GM23248 (cell line): ENCODE data around the gene RTN4R. TPM values are rescaled to one million over a fixed set of nuclear protein-coding genes. Genes with fewer than 3 reads are reported as not detected.
"Not testable (repeated sequence)": the region's sequence is repeated elsewhere in the genome, so short reads cannot be mapped to it uniquely, and the experiment has no call there.

Source experiments
- DNase-seq: peaks from one replicate; pipeline ENCODE4 v3.0.0-alpha.2; 2015
- H2AFZ ChIP-seq: fragments of 200-600 bp; sonication (generic); 2 replicates; pipeline ENCODE4 v1.6.1; 2016; ENCODE audit warnings: antibody characterized with exemption
- H3F3A ChIP-seq: fragments of 200-600 bp; sonication (generic); 2 replicates; pipeline ENCODE4 v1.6.1; 2016; ENCODE audit warnings: mild to moderate bottlenecking, antibody characterized with exemption, mixed run types; ENCODE audit not compliant: insufficient read depth
- H3K27ac ChIP-seq: fragments of 200-600 bp; sonication (generic); 2 replicates; pipeline ENCODE4 v1.5.1; 2016; ENCODE audit warnings: mild to moderate bottlenecking
- H3K27me3 ChIP-seq: fragments of 200-600 bp; sonication (generic); replicated peaks from 2 replicates; pipeline ENCODE4 v1.6.1; 2016; ENCODE audit warnings: mild to moderate bottlenecking; ENCODE audit not compliant: insufficient read depth
- H3K36me3 ChIP-seq: fragments of 200-600 bp; sonication (generic); 2 replicates; pipeline ENCODE4 v1.6.1; 2016; ENCODE audit warnings: low read depth, mild to moderate bottlenecking
- H3K4me1 ChIP-seq: fragments of 200-600 bp; sonication (generic); 2 replicates; pipeline ENCODE4 v1.6.1; 2016; ENCODE audit warnings: mild to moderate bottlenecking; ENCODE audit not compliant: insufficient read depth
- H3K4me2 ChIP-seq: fragments of 200-600 bp; sonication (generic); one replicate; pipeline ENCODE4 v1.6.1; 2016; ENCODE audit warnings: mild to moderate bottlenecking; ENCODE audit not compliant: unreplicated experiment
- H3K4me3 ChIP-seq: fragments of 200-600 bp; sonication (generic); 2 replicates; pipeline ENCODE4 v1.5.1; 2016; ENCODE audit warnings: mild to moderate bottlenecking
- H3K79me2 ChIP-seq: fragments of 200-600 bp; sonication (generic); 2 replicates; pipeline ENCODE4 v1.6.1; 2016; ENCODE audit warnings: mild to moderate bottlenecking; ENCODE audit not compliant: insufficient read depth
- H3K9ac ChIP-seq: fragments of 200-600 bp; sonication (generic); 2 replicates; pipeline ENCODE4 v1.6.1; 2016; ENCODE audit warnings: mild to moderate bottlenecking
- H3K9me2 ChIP-seq: fragments of 200-600 bp; sonication (generic); 2 replicates; pipeline ENCODE4 v1.6.1; 2016; ENCODE audit warnings: mixed run types, mild to moderate bottlenecking, moderate library complexity; ENCODE audit not compliant: insufficient read depth
- H3K9me3 ChIP-seq: fragments of 200-600 bp; sonication (generic); one replicate; pipeline ENCODE4 v1.6.1; 2017; ENCODE audit warnings: low read depth
- H4K20me1 ChIP-seq: fragments of 200-600 bp; sonication (generic); 2 replicates; pipeline ENCODE4 v1.6.0; 2016; ENCODE audit not compliant: insufficient read depth
- EZH2 ChIP-seq: fragments of 200-600 bp; sonication (generic); IDR thresholded peaks from 2 replicates; pipeline ENCODE4 v1.6.1; 2018; ENCODE audit warnings: antibody characterized with exemption, mild to moderate bottlenecking; ENCODE audit not compliant: insufficient read depth, poor library complexity, severe bottlenecking
- EZH2phosphoT487 ChIP-seq: fragments of 200-600 bp; sonication (generic); IDR thresholded peaks from 2 replicates; pipeline ENCODE4 v1.6.1; 2018; ENCODE audit warnings: antibody characterized with exemption, moderate library complexity, mild to moderate bottlenecking, low read depth; ENCODE audit not compliant: insufficient read depth
- WGBS, 2 experiments: methylation state at CpG; one replicate each; pipeline ENCODE4 v1.1.6; 2015 to 2017; ENCODE audit warnings: low lambda C conversion rate in 2 of 2, low coverage in 1 of 2; ENCODE audit errors: missing lambda C conversion rate in 2 of 2; 5-methylcytosine and 5-hydroxymethylcytosine counted together
- in situ Hi-C: fragments of 300-500 bp; cut with MboI; formaldehyde crosslinking; loops from 2 replicates; pipeline ENCODE4 v1.15.0; 2020
- polyA plus RNA-seq: library from polyadenylated mRNA; unstranded; fragments of >200 nt; fragmentation: Nextera tagmentation; extraction: Ambion mirVana; gene quantifications from 2 replicates; pipeline ENCODE4 v1.2.1, GENCODE V29; 2016
- total RNA-seq: library from RNA; depleted of rRNA; stranded (reverse); fragments of >200 nt; shearing (Covaris generic); gene quantifications from 2 replicates; pipeline ENCODE4 v1.2.3, GENCODE V29; 2014

Gene RTN4R
- total and polyA plus RNA-seq, 2 experiments from 2014 or later, result 0.25 TPM; not detected in 1

DNA sequence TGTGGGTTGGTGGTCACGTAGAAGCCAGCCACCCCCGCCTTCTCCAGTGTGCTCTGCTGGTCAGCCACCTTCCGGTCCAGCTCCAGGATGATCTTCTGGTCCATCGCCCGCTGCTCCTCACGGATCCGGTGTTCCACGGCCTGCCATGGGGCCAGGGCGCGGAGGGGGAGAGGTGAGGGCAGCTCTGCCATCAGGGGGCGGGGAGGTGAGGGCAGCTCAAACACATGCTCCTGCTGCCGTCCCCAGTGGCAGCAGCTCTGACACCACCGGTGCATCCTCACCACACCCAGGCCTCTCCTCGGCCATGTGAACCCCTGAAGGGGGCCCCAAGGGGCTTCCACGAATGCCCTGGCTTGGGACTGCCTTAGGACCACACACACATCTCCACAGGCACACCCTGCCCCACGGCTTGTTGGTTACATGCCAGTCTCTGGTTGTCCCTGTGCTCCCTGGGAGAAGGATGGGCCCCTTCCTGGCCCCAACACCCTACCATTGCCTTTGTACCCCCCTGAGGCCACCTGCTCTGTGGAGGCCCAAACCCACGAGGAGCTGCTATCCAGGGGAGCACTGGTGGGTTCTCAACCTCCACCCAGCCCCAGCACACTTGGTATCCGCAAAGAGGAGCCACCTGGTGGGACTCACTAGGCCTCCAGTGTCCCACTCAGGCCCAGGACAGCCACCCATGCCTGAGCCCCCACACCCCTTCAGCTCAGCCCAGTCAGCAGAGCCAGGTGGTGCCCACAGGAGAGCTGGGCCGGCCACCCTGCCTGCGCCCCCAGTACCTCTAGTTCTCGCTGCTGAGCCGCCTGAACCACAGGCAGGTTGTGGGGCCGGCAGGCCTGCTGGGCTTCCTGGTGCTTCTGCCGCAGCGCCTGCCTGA lies 47.5 kb upstream of the RTN4R start:
- TF ChIP-seq EZH2phosphoT487 (no peak), EZH2 (no peak)
- WGBS, 2 experiments, result 88 to 89% methylated on average over 24 to 25 of the region's 25 CpGs
- Histone ChIP-seq H3K36me3 (no peaks in the 10 kb centered on the region), H3K27me3 (no peaks in the 10 kb centered on the region), H3K4me2 (no peak overlapping the region), H3K4me1 (peaks cover 19% of the 10 kb centered on the region), H3K27ac (no peak overlapping the region), H3K4me3 (no peak overlapping the region), H3K79me2 (peaks cover 34% of the 10 kb centered on the region), H2AFZ (no peak overlapping the region), H3K9me3 (no peaks in the 10 kb centered on the region), H4K20me1 (no peaks in the 10 kb centered on the region), H3K9me2 (no peaks in the 10 kb centered on the region), H3F3A (no peaks in the 10 kb centered on the region; the same call in 1 of the 2 replicates), H3K9ac (no peak overlapping the region)
- in situ Hi-C loops, result no loop called here
- DNase-seq, result no peak

DNA sequence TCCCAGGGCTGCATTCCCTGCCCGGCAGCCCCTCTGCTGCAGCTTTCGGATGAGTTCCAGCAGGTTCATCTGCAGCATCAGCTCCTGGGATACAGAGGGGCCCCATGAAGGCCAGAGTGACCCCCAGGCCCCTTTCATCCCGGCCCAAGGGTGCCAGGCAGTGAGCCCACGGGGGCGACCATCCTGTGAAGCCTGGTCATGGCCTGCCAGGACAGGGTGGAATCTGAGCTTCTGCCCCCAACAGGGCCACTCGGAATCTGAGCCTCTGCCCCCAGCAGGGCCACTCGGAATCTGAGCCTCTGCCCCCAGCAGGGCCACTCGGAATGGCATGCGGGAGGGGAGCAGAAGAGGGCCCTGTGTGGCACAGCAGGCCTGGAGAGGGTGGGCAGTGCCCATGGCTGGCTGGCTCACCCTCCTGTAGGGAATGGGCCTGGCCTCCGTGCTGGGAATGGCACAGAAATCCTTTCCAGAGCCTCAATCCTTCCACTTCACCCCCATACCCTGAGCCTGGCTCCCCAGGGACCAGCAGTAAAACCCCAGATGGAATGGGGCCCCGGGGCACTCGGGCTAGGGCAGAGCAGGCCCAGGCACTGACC lies 46.7 kb upstream of the RTN4R start:
- WGBS, 2 experiments, result 89 to 90% methylated on average over 11 to 12 of the region's 12 CpGs
- H3K9me3 ChIP-seq, H3K27ac ChIP-seq, H3K9me2 ChIP-seq, H3K27me3 ChIP-seq, in situ Hi-C loops, H3K9ac ChIP-seq, H3F3A ChIP-seq, H3K4me2 ChIP-seq, H2AFZ ChIP-seq, DNase-seq, H3K36me3 ChIP-seq, H4K20me1 ChIP-seq, H3K4me3 ChIP-seq: not testable (repeated sequence)
- Histone ChIP-seq H3K79me2 (peaks cover 29% of the 10 kb centered on the region), H3K4me1 (peaks cover 22% of the 10 kb centered on the region)

DNA sequence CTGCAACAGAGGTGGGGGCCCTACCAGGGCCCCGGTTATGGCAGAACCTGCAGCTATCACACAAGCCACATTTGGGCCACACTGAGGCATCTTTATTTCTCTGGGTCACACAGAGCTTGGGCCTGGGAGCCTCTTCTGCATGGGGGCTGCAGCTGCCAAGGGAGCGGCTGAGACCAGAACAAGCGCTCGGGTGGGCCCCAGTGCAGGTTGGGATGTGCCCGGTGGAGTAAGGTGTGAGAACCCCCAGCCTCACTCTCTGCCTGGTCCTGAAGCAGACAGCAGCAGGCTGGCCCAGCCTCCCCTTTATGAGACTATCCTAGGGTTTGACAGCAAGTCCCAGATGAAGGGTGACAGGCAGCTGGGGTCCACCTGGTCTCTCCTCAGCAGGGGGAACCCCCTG lies 46.1 kb upstream of the RTN4R start:
- DNase-seq, H3K9me3 ChIP-seq, in situ Hi-C loops, H3K36me3 ChIP-seq, H3K27ac ChIP-seq, H4K20me1 ChIP-seq, H3F3A ChIP-seq, H2AFZ ChIP-seq, H3K27me3 ChIP-seq, H3K4me3 ChIP-seq, H3K9ac ChIP-seq, H3K4me2 ChIP-seq, H3K9me2 ChIP-seq: not testable (repeated sequence)
- WGBS, 2 experiments, result 81 to 96% methylated on average over 4 of the region's 5 CpGs
- H3K79me2 ChIP-seq, result peaks cover 28% of the 10 kb centered on the region
- peaks cover 21% of the 10 kb centered on the region for H3K4me1 ChIP-seq

DNA sequence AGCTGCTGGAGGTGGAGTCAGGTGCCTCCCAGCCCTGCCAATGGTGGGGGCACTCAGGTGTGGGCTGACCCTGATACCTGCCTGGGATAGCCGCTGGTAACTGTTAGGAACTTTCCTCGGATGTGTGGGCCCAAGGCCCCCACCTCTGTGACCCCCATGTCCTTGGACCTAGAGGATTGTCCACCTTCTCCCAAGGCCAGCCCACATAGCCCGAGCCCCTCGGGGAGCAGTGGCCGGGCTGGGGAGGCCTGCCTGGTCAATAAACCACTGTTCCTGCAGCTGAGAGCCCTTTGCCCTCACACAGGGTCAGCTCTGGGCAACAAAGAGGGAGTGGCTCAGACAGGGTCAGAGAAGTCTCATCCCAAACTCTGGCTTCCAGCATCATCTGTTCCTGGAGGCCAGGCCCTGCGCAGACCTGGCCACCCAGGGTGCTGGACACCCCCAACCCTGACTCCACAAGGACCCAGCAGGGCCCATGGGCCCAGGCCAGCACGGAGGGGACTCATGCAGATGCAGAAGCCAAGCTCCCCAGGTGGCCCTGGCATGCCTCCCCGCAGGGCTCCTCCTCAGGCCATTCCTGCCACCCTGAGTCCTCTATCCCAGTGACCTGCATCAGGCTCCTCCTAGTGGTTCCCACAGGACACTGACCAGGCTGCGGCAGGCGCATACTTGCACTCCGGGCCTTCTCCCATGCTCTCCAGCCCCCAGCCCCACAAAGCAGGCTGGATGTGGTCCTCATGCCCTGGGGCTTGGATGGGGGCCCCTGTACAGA lies 45.4 kb upstream of the RTN4R start:
- Histone ChIP-seq H3K4me1 (peaks cover 16% of the 10 kb centered on the region), H3K79me2 (peaks cover 21% of the 10 kb centered on the region)
- in situ Hi-C loops, H4K20me1 ChIP-seq, H3K36me3 ChIP-seq, H3K4me2 ChIP-seq, H3K27me3 ChIP-seq, H3K27ac ChIP-seq, H2AFZ ChIP-seq, H3K9me2 ChIP-seq, H3K9me3 ChIP-seq, H3K9ac ChIP-seq, H3F3A ChIP-seq, H3K4me3 ChIP-seq: not testable (repeated sequence)
- peak; percentile 12 for DNase-seq
- 79 to 92% methylated on average over 7 to 9 of the region's 11 CpGs for WGBS, 2 experiments
